Neural progenitor cell (in vitro differentiated cells): ENCODE results near the gene KDELR3.

Source experiments
- EZH2phosphoT487 ChIP-seq: fragments of 200-600 bp; sonication (generic); IDR thresholded peaks from 2 replicates; pipeline ENCODE4 v1.6.1; 2017; ENCODE audit warnings: antibody characterized with exemption
- TF ChIP-seq, protein P1 (sequence below): fragments of 200-600 bp; sonication (generic); IDR thresholded peaks from 2 replicates; pipeline ENCODE4 v1.5.1; 2017; ENCODE audit warnings: antibody characterized with exemption, mild to moderate bottlenecking

DNA sequence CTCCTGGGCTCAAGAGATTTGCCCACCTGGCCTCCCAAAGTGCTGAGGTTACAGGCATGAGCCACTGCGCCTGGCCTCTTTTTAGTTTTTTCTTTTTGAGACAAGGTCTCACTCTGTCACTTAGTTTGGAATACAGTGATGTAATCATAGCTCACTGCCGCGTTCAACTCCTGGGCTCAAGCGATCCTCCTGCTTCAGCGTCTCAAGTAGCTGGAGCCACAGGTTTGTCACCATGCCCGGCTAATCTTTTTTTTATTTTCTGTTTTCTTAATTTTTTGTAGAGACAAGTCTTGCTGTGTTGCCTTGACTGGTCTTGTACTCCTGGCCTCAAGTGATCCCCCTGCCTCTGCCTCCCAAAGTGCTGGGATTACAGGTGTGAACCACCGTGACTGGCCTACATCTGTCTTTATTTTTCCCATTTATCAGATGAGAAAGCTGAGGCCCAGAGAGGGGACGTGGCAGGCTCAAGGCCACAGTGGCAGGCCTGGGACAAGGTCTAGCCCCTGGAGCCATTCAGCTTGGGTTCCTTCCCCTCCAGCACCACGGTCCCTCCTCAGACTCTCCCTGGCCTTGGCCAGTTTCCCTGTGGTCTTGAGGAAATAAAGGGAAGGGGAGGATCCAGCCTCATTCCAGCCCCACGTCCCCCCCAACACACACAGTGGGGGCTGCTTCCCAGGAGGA is 2.8 kb upstream of the KDELR3 start:
- TF ChIP-seq EZH2phosphoT487 = no peak
- TF ChIP-seq, protein P1, sequence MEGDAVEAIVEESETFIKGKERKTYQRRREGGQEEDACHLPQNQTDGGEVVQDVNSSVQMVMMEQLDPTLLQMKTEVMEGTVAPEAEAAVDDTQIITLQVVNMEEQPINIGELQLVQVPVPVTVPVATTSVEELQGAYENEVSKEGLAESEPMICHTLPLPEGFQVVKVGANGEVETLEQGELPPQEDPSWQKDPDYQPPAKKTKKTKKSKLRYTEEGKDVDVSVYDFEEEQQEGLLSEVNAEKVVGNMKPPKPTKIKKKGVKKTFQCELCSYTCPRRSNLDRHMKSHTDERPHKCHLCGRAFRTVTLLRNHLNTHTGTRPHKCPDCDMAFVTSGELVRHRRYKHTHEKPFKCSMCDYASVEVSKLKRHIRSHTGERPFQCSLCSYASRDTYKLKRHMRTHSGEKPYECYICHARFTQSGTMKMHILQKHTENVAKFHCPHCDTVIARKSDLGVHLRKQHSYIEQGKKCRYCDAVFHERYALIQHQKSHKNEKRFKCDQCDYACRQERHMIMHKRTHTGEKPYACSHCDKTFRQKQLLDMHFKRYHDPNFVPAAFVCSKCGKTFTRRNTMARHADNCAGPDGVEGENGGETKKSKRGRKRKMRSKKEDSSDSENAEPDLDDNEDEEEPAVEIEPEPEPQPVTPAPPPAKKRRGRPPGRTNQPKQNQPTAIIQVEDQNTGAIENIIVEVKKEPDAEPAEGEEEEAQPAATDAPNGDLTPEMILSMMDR = no peak
